Midbrain (tissue), 1 donor: ENCODE measurements around the gene ALDH5A1.
"Not testable (repeated sequence)": the region's sequence is repeated elsewhere in the genome, so short reads cannot be mapped to it uniquely, and the experiment has no call there.

Experiments
- DNase-seq: peaks from one replicate; lab custom pipeline; 2025; lab: John Stamatoyannopoulos, UW

ALDH5A1 gene

GRCh38 chr6:24486065-24486464, 8.7 kb upstream of the ALDH5A1 start:
- DNase-seq: no peak

- no peak for DNase-seq
Observed at GRCh38 chr6:24489470-24489869, 5.3 kb upstream of the ALDH5A1 start, which contains the start of gene GPLD1. Gene GPLD1, minus strand, starts transcription at chr6:24489578. Its CDS starts 67 bp downstream, at chr6:24489511.

- DNase-seq: no peak
Observed at GRCh38 chr6:24489881-24490280, 4.9 kb upstream of the ALDH5A1 start.

GRCh38 chr6:24490948-24491347, 3.8 kb upstream of the ALDH5A1 start:
- DNase-seq: no peak

- DNase-seq: no peak
Observed at GRCh38 chr6:24492475-24492874, 2.3 kb upstream of the ALDH5A1 start.

GRCh38 chr6:24493945-24494820, 586 bp upstream of the ALDH5A1 start:
- no peak for DNase-seq

GRCh38 chr6:24497254-24497970, 2.6 kb downstream of the ALDH5A1 start:
- DNase-seq: no peak

GRCh38 chr6:24500683-24501082, 5.9 kb downstream of the ALDH5A1 start:
- no peak for DNase-seq

- no peak for DNase-seq
Observed at GRCh38 chr6:24501374-24501773, 6.6 kb downstream of the ALDH5A1 start.

GRCh38 chr6:24501914-24502313, 7.1 kb downstream of the ALDH5A1 start:
- DNase-seq: no peak

- DNase-seq: no peak
Observed at GRCh38 chr6:24504287-24504648, 9.5 kb downstream of the ALDH5A1 start.

GRCh38 chr6:24504649-24505586, 10.1 kb downstream of the ALDH5A1 start:
- DNase-seq: no peak

GRCh38 chr6:24506814-24507520, 12.2 kb downstream of the ALDH5A1 start:
- no peak for DNase-seq

- not testable (repeated sequence) for DNase-seq
Observed at GRCh38 chr6:24511976-24512375, 17.2 kb downstream of the ALDH5A1 start.

GRCh38 chr6:24513602-24514001, 18.8 kb downstream of the ALDH5A1 start:
- no peak for DNase-seq

- no peak for DNase-seq
Observed at GRCh38 chr6:24517659-24518543, 23.1 kb downstream of the ALDH5A1 start.

GRCh38 chr6:24520929-24521546, 26.3 kb downstream of the ALDH5A1 start:
- DNase-seq: peak; percentile 24

GRCh38 chr6:24522228-24523176, 27.7 kb downstream of the ALDH5A1 start:
- no peak for DNase-seq

- no peak for DNase-seq
Observed at GRCh38 chr6:24524329-24524728, 29.6 kb downstream of the ALDH5A1 start.
